Naive thymus-derived CD4-positive, alpha-beta T cell (primary cell): ENCODE results near the gene TMEM63C. TPM values are rescaled to one million over a fixed set of nuclear protein-coding genes. Genes with fewer than 3 reads are reported as not detected.

ENCODE experiments used
- ATAC-seq: fragments of 150-1000 bp; cut with Tn5 transposase; 2 replicates; pipeline ENCODE4 v1.10.0; 2021; ENCODE audit warnings: mild to moderate bottlenecking, moderate library complexity
- CTCF ChIA-PET: fragments of 350-600 bp; sonication (Branson Sonifier 250); formaldehyde crosslinking; loops from one replicate; lab custom pipeline; 2021; ENCODE audit warnings: antibody characterized with exemption; lab: Charles Lee
- POLR2A ChIA-PET: fragments of 350-600 bp; sonication (Branson Sonifier 250); formaldehyde crosslinking; loops from one replicate; lab custom pipeline; 2021; ENCODE audit warnings: antibody characterized with exemption, inconsistent platforms; lab: Charles Lee
- DNase-seq, 9 donors: peaks; one replicate each; pipeline versions ENCODE4 v3.0.0 to v3.0.0-alpha.2; 2020 to 2022; ENCODE audit warnings: mixed read lengths in 1 of 9
- H3K27ac ChIP-seq: one replicate; pipeline ENCODE4 v1.7.0; 2013; ENCODE audit warnings: mild to moderate bottlenecking, low read depth, low read length, moderate library complexity
- H3K27me3 ChIP-seq, 2 donors: one replicate each; pipeline ENCODE4 v1.7.0; 2013; ENCODE audit warnings: low read length in 2 of 2, mild to moderate bottlenecking in 2 of 2, moderate library complexity in 2 of 2; ENCODE audit not compliant: control insufficient read depth in 2 of 2, insufficient read depth in 2 of 2
- H3K36me3 ChIP-seq, 3 experiments: 1 replicate in 2 of 3; 2 replicates in 1 of 3; pipeline ENCODE4 v1.7.0; 2013; ENCODE audit warnings: low read length in 3 of 3, mild to moderate bottlenecking in 3 of 3, moderate library complexity in 1 of 3; ENCODE audit not compliant: insufficient read depth in 3 of 3, control insufficient read depth in 2 of 3
- H3K4me1 ChIP-seq, 2 donors: one replicate each; pipeline ENCODE4 v1.7.0; 2013; ENCODE audit warnings: low read length in 2 of 2, mild to moderate bottlenecking in 2 of 2, moderate library complexity in 1 of 2; ENCODE audit not compliant: control insufficient read depth in 2 of 2, insufficient read depth in 2 of 2
- H3K4me3 ChIP-seq: 2 replicates; pipeline ENCODE4 v1.7.0; 2013; ENCODE audit warnings: mild to moderate bottlenecking, low read length
- H3K9me3 ChIP-seq, 3 experiments: 1 replicate in 2 of 3; 2 replicates in 1 of 3; pipeline ENCODE4 v1.7.0; 2013; ENCODE audit warnings: low read length in 3 of 3; ENCODE audit not compliant: control insufficient read depth in 2 of 3
- H3K27ac Mint-ChIP-seq, 9 donors: one replicate each; pipeline ENCODE4 v1.8.0; 2020 to 2022; ENCODE audit warnings: mixed read lengths in 9 of 9, mild to moderate bottlenecking in 8 of 9, moderate library complexity in 5 of 9, inconsistent platforms in 2 of 9
- H3K27me3 Mint-ChIP-seq, 5 donors: one replicate each; pipeline ENCODE4 v1.8.0; 2021 to 2022; ENCODE audit warnings: mixed read lengths in 5 of 5, mild to moderate bottlenecking in 1 of 5
- H3K36me3 Mint-ChIP-seq, 5 donors: one replicate each; pipeline ENCODE4 v1.8.0; 2020 to 2022; ENCODE audit warnings: mixed read lengths in 5 of 5, mild to moderate bottlenecking in 3 of 5, inconsistent platforms in 1 of 5
- H3K4me1 Mint-ChIP-seq, 7 donors: one replicate each; pipeline ENCODE4 v1.8.0; 2020 to 2022; ENCODE audit warnings: mixed read lengths in 7 of 7, mild to moderate bottlenecking in 3 of 7, inconsistent platforms in 1 of 7
- H3K4me3 Mint-ChIP-seq, 10 donors: one replicate each; pipeline ENCODE4 v1.8.0; 2020 to 2022; ENCODE audit warnings: mild to moderate bottlenecking in 10 of 10, mixed read lengths in 10 of 10, moderate library complexity in 6 of 10, inconsistent platforms in 2 of 10
- H3K9me3 Mint-ChIP-seq, 11 donors: one replicate each; pipeline ENCODE4 v1.8.0; 2020 to 2022; ENCODE audit warnings: mixed read lengths in 11 of 11, mild to moderate bottlenecking in 4 of 11, inconsistent platforms in 1 of 11, moderate library complexity in 1 of 11
- intact Hi-C, 2 donors: fragments of 100-400 bp; cut with micrococcal nuclease; formaldehyde crosslinking; loops; one replicate each; pipeline ENCODE4 v1.15.1; 2023
- polyA plus RNA-seq, 2 donors: library from polyadenylated mRNA; unstranded; fragments of 300-500 nt; fragmentation: Illumina TruSeq; gene quantifications; one replicate each; pipeline ENCODE4 v1.2.3, GENCODE V29; 2021
- total RNA-seq, 6 experiments: library from RNA in 5 of 6; stranded (reverse) in 5 of 6; gene quantifications; 1 replicate in 5 of 6; 2 replicates in 1 of 6; pipeline ENCODE4 v1.2.3 and lab custom pipeline; 2021 to 2026

TMEM63C gene
- total and polyA plus RNA-seq, 7 experiments from 2014 or later = 0.46 to 4.9 (median 0.80) TPM; not detected in 2

GRCh38 chr14:77265561-77266335 lies 84.2 kb downstream of the TMEM63C start:
- H3K4me3 Mint-ChIP-seq = no peak overlapping the region
- H3K27me3 Mint-ChIP-seq = peaks cover 20 to 50% (median 35%) of the 10 kb centered on the region in 5 donors
- H3K4me1 Mint-ChIP-seq = peaks cover 0 to 3% (median 0%) of the 10 kb centered on the region in 7 donors
- ChIA-PET POLR2A (no interaction called here), CTCF (no interaction called here)
- no peak for ATAC-seq
- no peak overlapping the region for H3K27ac Mint-ChIP-seq
- Histone ChIP-seq H3K27me3 (no peaks in the 10 kb centered on the region), H3K4me1 (no peaks in the 10 kb centered on the region), H3K27ac (no peak overlapping the region), H3K36me3 (no peaks in the 10 kb centered on the region), H3K4me3 (no peak overlapping the region), H3K9me3 (no peaks in the 10 kb centered on the region)
- no peak for DNase-seq
- peaks cover 0 to 6% (median 2%) of the 10 kb centered on the region in 5 donors for H3K36me3 Mint-ChIP-seq
- intact Hi-C loops = no loop called here
- H3K9me3 Mint-ChIP-seq = peaks cover 0 to 6% (median 2%) of the 10 kb centered on the region in 11 donors

- Mint-ChIP-seq H3K9me3 (peaks cover 0 to 6% (median 2%) of the 10 kb centered on the region in 11 donors), H3K4me1 (peaks cover 0 to 3% (median 0%) of the 10 kb centered on the region in 7 donors), H3K27me3 (peaks cover 19 to 49% (median 34%) of the 10 kb centered on the region in 5 donors), H3K27ac (no peak overlapping the region), H3K4me3 (no peak overlapping the region), H3K36me3 (peaks cover 0 to 6% (median 2%) of the 10 kb centered on the region in 5 donors)
- H3K9me3 ChIP-seq = no peaks in the 10 kb centered on the region
- no peaks in the 10 kb centered on the region for H3K4me1 ChIP-seq
- intact Hi-C loops = no loop called here
- DNase-seq (no peak), ATAC-seq (no peak)
- H3K27me3 ChIP-seq = no peaks in the 10 kb centered on the region
- no peak overlapping the region for H3K27ac ChIP-seq
- no peak overlapping the region for H3K4me3 ChIP-seq
- no peaks in the 10 kb centered on the region for H3K36me3 ChIP-seq
- ChIA-PET CTCF (no interaction called here), POLR2A (no interaction called here)
Observed at GRCh38 chr14:77266336-77266735, 84.7 kb downstream of the TMEM63C start.

GRCh38 chr14:77267937-77268699 lies 86.5 kb downstream of the TMEM63C start:
- peaks cover 0 to 5% (median 3%) of the 10 kb centered on the region in 7 donors for H3K4me1 Mint-ChIP-seq
- H3K27ac Mint-ChIP-seq = no peak overlapping the region
- no peaks in the 10 kb centered on the region for H3K4me1 ChIP-seq
- intact Hi-C loops = no loop called here
- no peaks in the 10 kb centered on the region for H3K27me3 ChIP-seq
- H3K36me3 Mint-ChIP-seq = peaks cover 0 to 6% (median 2%) of the 10 kb centered on the region in 5 donors
- H3K27me3 Mint-ChIP-seq = peaks cover 18 to 56% (median 40%) of the 10 kb centered on the region in 5 donors
- peaks cover 0 to 6% (median 2%) of the 10 kb centered on the region in 11 donors for H3K9me3 Mint-ChIP-seq
- POLR2A ChIA-PET = no interaction called here
- H3K27ac ChIP-seq = no peak overlapping the region
- no peak for DNase-seq
- H3K4me3 Mint-ChIP-seq = peak overlapping the region in 1 of 10 donors; percentile 5
- CTCF ChIA-PET = no interaction called here
- no peaks in the 10 kb centered on the region for H3K36me3 ChIP-seq
- ATAC-seq = no peak
- no peaks in the 10 kb centered on the region for H3K9me3 ChIP-seq
- no peak overlapping the region for H3K4me3 ChIP-seq

GRCh38 chr14:77268989-77269600 lies 87.5 kb downstream of the TMEM63C start:
- Histone ChIP-seq H3K27me3 (no peaks in the 10 kb centered on the region), H3K4me3 (no peak overlapping the region), H3K27ac (no peak overlapping the region), H3K4me1 (no peaks in the 10 kb centered on the region), H3K36me3 (no peaks in the 10 kb centered on the region), H3K9me3 (no peaks in the 10 kb centered on the region)
- H3K27ac Mint-ChIP-seq = no peak overlapping the region
- peaks cover 0 to 5% (median 3%) of the 10 kb centered on the region in 7 donors for H3K4me1 Mint-ChIP-seq
- intact Hi-C loops = no loop called here
- peaks cover 0 to 6% (median 2%) of the 10 kb centered on the region in 11 donors for H3K9me3 Mint-ChIP-seq
- ChIA-PET POLR2A (no interaction called here), CTCF (no interaction called here)
- H3K36me3 Mint-ChIP-seq = peaks cover 0 to 6% (median 2%) of the 10 kb centered on the region in 5 donors
- DNase-seq = no peak
- peaks cover 18 to 54% (median 40%) of the 10 kb centered on the region in 5 donors for H3K27me3 Mint-ChIP-seq
- H3K4me3 Mint-ChIP-seq = peak overlapping the region in 1 of 10 donors; percentile 16
- no peak for ATAC-seq

GRCh38 chr14:77270361-77271112 lies 88.9 kb downstream of the TMEM63C start:
- ChIA-PET CTCF (no interaction called here), POLR2A (no interaction called here)
- intact Hi-C loops = no loop called here
- H3K36me3 ChIP-seq = no peaks in the 10 kb centered on the region
- peaks cover 18 to 54% (median 40%) of the 10 kb centered on the region in 5 donors for H3K27me3 Mint-ChIP-seq
- ATAC-seq (no peak), DNase-seq (no peak)
- no peak overlapping the region for H3K27ac Mint-ChIP-seq
- H3K27ac ChIP-seq = no peak overlapping the region
- no peaks in the 10 kb centered on the region for H3K4me1 ChIP-seq
- no peaks in the 10 kb centered on the region for H3K27me3 ChIP-seq
- H3K4me3 Mint-ChIP-seq = no peak overlapping the region
- peaks cover 0 to 6% (median 2%) of the 10 kb centered on the region in 5 donors for H3K36me3 Mint-ChIP-seq
- peaks cover 0 to 6% (median 2%) of the 10 kb centered on the region in 11 donors for H3K9me3 Mint-ChIP-seq
- peaks cover 0 to 5% (median 3%) of the 10 kb centered on the region in 7 donors for H3K4me1 Mint-ChIP-seq
- no peaks in the 10 kb centered on the region for H3K9me3 ChIP-seq
- H3K4me3 ChIP-seq = no peak overlapping the region

GRCh38 chr14:77271113-77271710 lies 89.6 kb downstream of the TMEM63C start, which contains the start of gene NGB:
Gene NGB (minus strand): TSS chr14:77271206. CDS start chr14:77270937, 269 bp downstream.
- POLR2A ChIA-PET = no interaction called here
- ATAC-seq = no peak

More at GRCh38 chr14:77271113-77271710, 89.6 kb downstream of the TMEM63C start, which contains the start of gene NGB:
- peaks cover 0 to 5% (median 3%) of the 10 kb centered on the region in 7 donors for H3K4me1 Mint-ChIP-seq
- Histone ChIP-seq H3K9me3 (no peaks in the 10 kb centered on the region), H3K4me3 (no peak within 1 kb of the TSS), H3K27me3 (no peaks in the 10 kb centered on the region), H3K27ac (no peak within 1 kb of the TSS), H3K36me3 (no peaks in the 10 kb centered on the region), H3K4me1 (no peaks in the 10 kb centered on the region)
- CTCF ChIA-PET = no interaction called here
- H3K4me3 Mint-ChIP-seq = peak within 1 kb of the TSS in 1 of 10 donors; percentile 34
- intact Hi-C loops = no loop called here
- H3K27me3 Mint-ChIP-seq = peaks cover 18 to 54% (median 40%) of the 10 kb centered on the region in 5 donors
- peaks cover 0 to 6% (median 2%) of the 10 kb centered on the region in 5 donors for H3K36me3 Mint-ChIP-seq
- peaks cover 0 to 6% (median 2%) of the 10 kb centered on the region in 11 donors for H3K9me3 Mint-ChIP-seq
- H3K27ac Mint-ChIP-seq = no peak within 1 kb of the TSS
- no peak for DNase-seq
